Measurements from ENCODE around the gene TWF1.

The TWF1 gene

GRCh38 chr12:43842259-43842658 lies 36.1 kb upstream of the TWF1 start (continued):
- TF ChIP-seq ZNF449 (tag by site-specific recombination; IDR thresholded peaks at IDR 0.05) = no peak
- TF ChIP-seq ZNF76 (tag by site-specific recombination; IDR thresholded peaks at IDR 0.05; ENCODE audit: borderline replicate concordance, low read depth) = no peak
- TF ChIP-seq FEZF1 (tag by site-specific recombination; IDR thresholded peaks at IDR 0.05) = peak; percentile 35; the same call in 1 of the 2 replicates
- no peak for TF ChIP-seq SCRT1 (tag by site-specific recombination; IDR thresholded peaks at IDR 0.05; ENCODE audit: borderline replicate concordance)
- TF ChIP-seq ZNF624 (tag by site-specific recombination; IDR thresholded peaks at IDR 0.05) = no peak
- TF ChIP-seq ZNF211 (tag by site-specific recombination; IDR thresholded peaks at IDR 0.05; ENCODE audit: low read depth) = no peak
- TF ChIP-seq ZNF843 (tag by site-specific recombination; IDR thresholded peaks at IDR 0.05) = peak; percentile 53; the same call in 1 of the 2 replicates

GRCh38 chr12:43841253-43841652 lies 35.1 kb upstream of the TWF1 start:
- Histone ChIP-seq H3K36me3 (ENCODE audit: control insufficient read depth in 2 of 2, insufficient read depth in 1 of 2, low read length in 2 of 2) (peaks cover 0 to 3% of the 10 kb centered on the region in 2 experiments; a peak in 1 of 3 replicates), H3K27ac (ENCODE audit: extremely low read depth, low read depth, low read length) (no peak overlapping the region), H3K4me1 (ENCODE audit: control insufficient read depth, insufficient read depth, low read length) (peaks cover 10% of the 10 kb centered on the region), H3K9me3 (ENCODE audit: control insufficient read depth, insufficient read depth, low read depth, low read length) (no peaks in the 10 kb centered on the region), H3K4me3 (ENCODE audit: low read depth, low read length) (no peak overlapping the region)
- ChIA-PET CTCF (interaction anchor here (2.3 kb wide), 1 partner anchor 41 kb away, joined by 9 read pairs; no protein-coding TSS in a partner anchor), POLR2A (no interaction called here)
- TF ChIP-seq ZNF248 (tag by site-specific recombination; IDR thresholded peaks at IDR 0.05) (no peak), ATF2 (tag by site-specific recombination; IDR thresholded peaks at IDR 0.05; ENCODE audit: low read depth) (no peak), ZNF624 (tag by site-specific recombination; IDR thresholded peaks at IDR 0.05) (no peak), ZSCAN4 (tag by site-specific recombination; IDR thresholded peaks at IDR 0.05) (no peak), ZBTB44 (tag by site-specific recombination; IDR thresholded peaks at IDR 0.05) (no peak), ZNF26 (tag by site-specific recombination; IDR thresholded peaks at IDR 0.05) (no peak), ZNF791 (tag by site-specific recombination; IDR thresholded peaks at IDR 0.05) (no peak), ZNF792 (tag by site-specific recombination; IDR thresholded peaks at IDR 0.05) (no peak), ZNF416 (tag by site-specific recombination; IDR thresholded peaks at IDR 0.05) (no peak), ZNF48 (tag by site-specific recombination; IDR thresholded peaks at IDR 0.05) (no peak), ZNF433 (tag by site-specific recombination; IDR thresholded peaks at IDR 0.05; ENCODE audit: low read depth) (no peak)
